CD4-positive, alpha-beta T cell (primary cell): Measurements from ENCODE around the gene SLC2A13. TPM values are rescaled to one million over a fixed set of nuclear protein-coding genes. Genes with fewer than 3 reads are reported as not detected.
A peak's percentile ranks its signal among the peaks of the same experiment; 100 is the strongest.

Experiments
- ATAC-seq: fragments of 200-7000 bp; cut with Tn5 transposase; one replicate; pipeline ENCODE4 v1.10.0; 2022; ENCODE audit warnings: mild to moderate bottlenecking; ENCODE audit not compliant: poor library complexity
- CTCF ChIA-PET: fragments of 350-600 bp; sonication (Branson Sonifier 250); formaldehyde crosslinking; loops from one replicate; lab custom pipeline; 2021; ENCODE audit warnings: antibody characterized with exemption, inconsistent platforms; lab: Charles Lee
- POLR2A ChIA-PET: fragments of 350-600 bp; sonication (Branson Sonifier 250); formaldehyde crosslinking; loops from one replicate; lab custom pipeline; 2021; ENCODE audit warnings: antibody characterized with exemption, inconsistent platforms; lab: Charles Lee
- DNase-seq, 14 experiments: peaks; one replicate each; pipeline ENCODE4 v3.0.0-alpha.2; 2013 to 2020; ENCODE audit warnings: mixed read lengths in 2 of 14
- H3K27ac ChIP-seq, 2 donors: one replicate each; pipeline versions ENCODE4 v1.5.1 to v1.7.0; 2013; ENCODE audit warnings: low read length in 2 of 2, low read depth in 1 of 2, mild to moderate bottlenecking in 1 of 2
- H3K27me3 ChIP-seq, 2 experiments: 1 replicate in 1 of 2; 2 replicates in 1 of 2; pipeline versions ENCODE4 v1.6.1 to v1.7.0; 2013; ENCODE audit warnings: low read length in 2 of 2, control low read depth in 1 of 2, mild to moderate bottlenecking in 1 of 2, moderate library complexity in 1 of 2; ENCODE audit not compliant: insufficient read depth in 2 of 2, control insufficient read depth in 1 of 2
- H3K36me3 ChIP-seq: one replicate; pipeline ENCODE4 v1.6.1; 2013; ENCODE audit warnings: low read length, control low read depth; ENCODE audit not compliant: insufficient read depth
- H3K4me1 ChIP-seq: one replicate; pipeline ENCODE4 v1.6.1; 2013; ENCODE audit warnings: low read length, control low read depth; ENCODE audit not compliant: insufficient read depth
- H3K4me3 ChIP-seq: one replicate; pipeline ENCODE4 v1.5.1; 2013; ENCODE audit warnings: mild to moderate bottlenecking, low read length, moderate library complexity
- H3K9me3 ChIP-seq, 2 experiments: 1 replicate in 1 of 2; 2 replicates in 1 of 2; pipeline versions ENCODE4 v1.6.1 to v1.7.0; 2013; ENCODE audit warnings: low read length in 2 of 2, mild to moderate bottlenecking in 2 of 2, control low read depth in 1 of 2, moderate library complexity in 1 of 2; ENCODE audit not compliant: control insufficient read depth in 1 of 2, insufficient read depth in 1 of 2
- H3K27ac Mint-ChIP-seq: one replicate; pipeline ENCODE4 v1.8.0; 2020; ENCODE audit warnings: mixed read lengths
- H3K27me3 Mint-ChIP-seq: one replicate; pipeline ENCODE4 v1.8.0; 2021; ENCODE audit warnings: mixed read lengths
- H3K36me3 Mint-ChIP-seq: one replicate; pipeline ENCODE4 v1.8.0; 2021; ENCODE audit warnings: low read depth, mixed read lengths
- H3K4me1 Mint-ChIP-seq: one replicate; pipeline ENCODE4 v1.8.0; 2021; ENCODE audit warnings: low read depth, mixed read lengths
- H3K4me3 Mint-ChIP-seq: one replicate; pipeline ENCODE4 v1.8.0; 2020; ENCODE audit warnings: mild to moderate bottlenecking, mixed read lengths
- H3K9me3 Mint-ChIP-seq: one replicate; pipeline ENCODE4 v1.8.0; 2020; ENCODE audit warnings: mixed read lengths
- intact Hi-C, 2 experiments: fragments of 100-400 bp; cut with DNase I in 1 of 2; cut with micrococcal nuclease in 1 of 2; formaldehyde crosslinking; loops; one replicate each; pipeline versions ENCODE4 v1.15.1 to v1.9.0; 2023 to 2025; cut with DNase I, micrococcal nuclease
- total RNA-seq, 174 experiments: library from RNA in 2 of 174; stranded (reverse) in 2 of 174; gene quantifications; one replicate each; pipeline ENCODE4 v1.2.3 and lab custom pipeline; 2021 to 2026
- TF ChIP-seq, protein P1 (sequence below): fragments of 200-600 bp; IDR thresholded peaks from one replicate; pipeline ENCODE4 v1.8.0; 2022; ENCODE audit warnings: antibody characterized with exemption, mild to moderate bottlenecking

The SLC2A13 gene
- total RNA-seq, 2 experiments from 2014 or later, result 1.6 to 1.7 TPM

DNA sequence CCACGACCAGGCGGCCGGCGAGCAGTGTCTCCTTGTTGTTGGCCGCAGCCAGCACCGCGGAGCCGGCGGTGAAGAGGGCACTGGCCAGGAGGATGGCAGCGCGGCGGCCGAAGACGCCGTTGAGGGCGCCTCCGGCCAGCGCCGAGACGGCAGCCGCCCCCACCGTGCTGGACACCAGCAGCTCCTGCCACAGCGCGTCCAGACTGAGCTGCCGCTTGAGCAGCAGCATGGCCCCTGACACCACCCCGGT is 691 bp downstream of the SLC2A13 start:
- intact Hi-C loops, result loop anchor here (2.0 to 10.0 kb wide), 6 partner anchors 413 to 1790 kb away; partner anchors contain the start of genes ABCD2 (in 1 of the 2), ALG10B (in 1 of the 2) and KIF21A (in 1 of the 2)
- peaks cover 8% of the 10 kb centered on the region for H3K27me3 Mint-ChIP-seq
- ChIA-PET POLR2A (interaction anchor here (1.0 to 3.6 kb wide), 3 partner anchors 16 to 486 kb away, joined by 4 to 14 read pairs (median 4); partner anchors contain the start of gene ABCD2), CTCF (interaction anchor here (4.3 kb wide), 1 partner anchor 95 kb away, joined by 34 read pairs; no protein-coding TSS in a partner anchor)
- peaks cover 27% of the 10 kb centered on the region for H3K4me1 ChIP-seq
- no peaks in the 10 kb centered on the region for H3K9me3 ChIP-seq
- DNase-seq (no peak), ATAC-seq (no peak)
- peaks cover 0 to 9% of the 10 kb centered on the region in 2 experiments for H3K27me3 ChIP-seq
- H3K27ac ChIP-seq, result no peak overlapping the region
- H3K4me3 Mint-ChIP-seq, result peak overlapping the region; percentile 87
- no peaks in the 10 kb centered on the region for H3K36me3 Mint-ChIP-seq
- peaks cover 32% of the 10 kb centered on the region for H3K4me1 Mint-ChIP-seq
- H3K27ac Mint-ChIP-seq, result no peak overlapping the region
- no peaks in the 10 kb centered on the region for H3K36me3 ChIP-seq
- peak overlapping the region; percentile 61 for H3K4me3 ChIP-seq
- TF ChIP-seq, protein P1, sequence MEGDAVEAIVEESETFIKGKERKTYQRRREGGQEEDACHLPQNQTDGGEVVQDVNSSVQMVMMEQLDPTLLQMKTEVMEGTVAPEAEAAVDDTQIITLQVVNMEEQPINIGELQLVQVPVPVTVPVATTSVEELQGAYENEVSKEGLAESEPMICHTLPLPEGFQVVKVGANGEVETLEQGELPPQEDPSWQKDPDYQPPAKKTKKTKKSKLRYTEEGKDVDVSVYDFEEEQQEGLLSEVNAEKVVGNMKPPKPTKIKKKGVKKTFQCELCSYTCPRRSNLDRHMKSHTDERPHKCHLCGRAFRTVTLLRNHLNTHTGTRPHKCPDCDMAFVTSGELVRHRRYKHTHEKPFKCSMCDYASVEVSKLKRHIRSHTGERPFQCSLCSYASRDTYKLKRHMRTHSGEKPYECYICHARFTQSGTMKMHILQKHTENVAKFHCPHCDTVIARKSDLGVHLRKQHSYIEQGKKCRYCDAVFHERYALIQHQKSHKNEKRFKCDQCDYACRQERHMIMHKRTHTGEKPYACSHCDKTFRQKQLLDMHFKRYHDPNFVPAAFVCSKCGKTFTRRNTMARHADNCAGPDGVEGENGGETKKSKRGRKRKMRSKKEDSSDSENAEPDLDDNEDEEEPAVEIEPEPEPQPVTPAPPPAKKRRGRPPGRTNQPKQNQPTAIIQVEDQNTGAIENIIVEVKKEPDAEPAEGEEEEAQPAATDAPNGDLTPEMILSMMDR, result no peak
- H3K9me3 Mint-ChIP-seq, result no peaks in the 10 kb centered on the region

- H3K36me3 ChIP-seq, result no peaks in the 10 kb centered on the region
- H3K9me3 ChIP-seq, result no peaks in the 10 kb centered on the region
- H3K4me1 ChIP-seq, result peaks cover 27% of the 10 kb centered on the region
- DNase-seq, result peak in 1 of 14 experiments; percentile 6
- Mint-ChIP-seq H3K27ac (peak overlapping the region; percentile 55), H3K4me3 (peak overlapping the region; percentile 87), H3K4me1 (peaks cover 32% of the 10 kb centered on the region), H3K27me3 (peaks cover 7% of the 10 kb centered on the region), H3K36me3 (no peaks in the 10 kb centered on the region), H3K9me3 (no peaks in the 10 kb centered on the region)
- POLR2A ChIA-PET, result interaction anchor here (0.7 to 3.6 kb wide), 4 partner anchors 15 to 93 kb away, joined by 3 to 14 read pairs (median 4); no protein-coding TSS in a partner anchor
- CTCF ChIA-PET, result interaction anchor here (1.3 kb wide), 1 partner anchor 94 kb away, joined by 6 read pairs; no protein-coding TSS in a partner anchor
- TF ChIP-seq, protein P1, result no peak
- H3K4me3 ChIP-seq, result peak overlapping the region; percentile 61
- intact Hi-C loops, result loop anchor here (2.0 to 10.0 kb wide), 6 partner anchors 412 to 1790 kb away; partner anchors contain the start of genes ABCD2 (in 1 of the 2), ALG10B (in 1 of the 2) and KIF21A (in 1 of the 2)
- H3K27me3 ChIP-seq, result peaks cover 0 to 9% of the 10 kb centered on the region in 2 experiments
- no peak overlapping the region for H3K27ac ChIP-seq
- ATAC-seq, result no peak
These were observed 1.2 kb downstream of the SLC2A13 start for GRCh38 chr12:40104461-40105264.

- H3K27ac ChIP-seq, result no peak overlapping the region
- H3K27me3 ChIP-seq, result no peaks in the 10 kb centered on the region
- DNase-seq (no peak), ATAC-seq (no peak)
- intact Hi-C loops, result loop anchor here (10.0 kb wide), 2 partner anchors 488 to 1788 kb away; partner anchors contain the start of genes ABCD2 (in 1 of the 2) and ALG10B (in 1 of the 2)
- CTCF ChIA-PET, result interaction anchor here (1.3 kb wide), 1 partner anchor 92 kb away, joined by 6 read pairs; no protein-coding TSS in a partner anchor
- no peaks in the 10 kb centered on the region for H3K27me3 Mint-ChIP-seq
- H3K4me3 ChIP-seq, result no peak overlapping the region
- H3K4me3 Mint-ChIP-seq, result peak overlapping the region; percentile 39
- no peaks in the 10 kb centered on the region for H3K9me3 Mint-ChIP-seq
- no peaks in the 10 kb centered on the region for H3K36me3 Mint-ChIP-seq
- TF ChIP-seq, protein P1, result no peak
- H3K4me1 Mint-ChIP-seq, result peaks cover 32% of the 10 kb centered on the region
- H3K36me3 ChIP-seq, result no peaks in the 10 kb centered on the region
- peaks cover 24% of the 10 kb centered on the region for H3K4me1 ChIP-seq
- no peak overlapping the region for H3K27ac Mint-ChIP-seq
- H3K9me3 ChIP-seq, result no peaks in the 10 kb centered on the region
- POLR2A ChIA-PET, result interaction anchor here (0.7 kb wide), 1 partner anchor 11 kb away, joined by 3 read pairs; no protein-coding TSS in a partner anchor
These were observed 2.8 kb downstream of the SLC2A13 start for GRCh38 chr12:40103043-40103442.
